Astrocyte (in vitro differentiated cells and primary cell): ENCODE measurements around the gene PLEKHA1.

Experiments
- CTCF ChIP-seq: IDR thresholded peaks from 2 replicates; pipeline ENCODE4 v1.5.1; 2011; ENCODE audit warnings: low read depth, mild to moderate bottlenecking, inconsistent platforms, low read length, moderate library complexity; ENCODE audit not compliant: insufficient read depth
- EZH2 ChIP-seq: IDR thresholded peaks from 2 replicates; pipeline ENCODE4 v1.6.1; 2012; ENCODE audit warnings: mild to moderate bottlenecking, low read length, inconsistent platforms; ENCODE audit not compliant: insufficient read depth

- TF ChIP-seq EZH2 (no peak), CTCF (no peak)
Measured at GRCh38 chr10:122373108-122373507, 1.4 kb upstream of the PLEKHA1 start.
